ENCODE data around the gene CFAP141. TPM values are rescaled to one million over a fixed set of nuclear protein-coding genes. Genes with fewer than 3 reads are reported as not detected.
"Not testable (repeated sequence)": the region's sequence is repeated elsewhere in the genome, so short reads cannot be mapped to it uniquely, and the experiment has no call there.

The CFAP141 gene
- not detected for polyA plus RNA-seq (ENCODE audit: insufficient read length in 3 of 3)
- long read RNA-seq, donor 1 = 0 reads
- long read RNA-seq, donor 2 = 0 reads
- long read RNA-seq, donor 3 = 0 reads
- long read RNA-seq, donor 4 = 0 reads
- long read RNA-seq, donor 5 = 0 reads
- long read RNA-seq, donor 6 = 0 reads
- long read RNA-seq, donor 7 = 0 reads
- long read RNA-seq, donor 8 = 0 reads
- long read RNA-seq, donor 9 = 0 reads
- long read RNA-seq, donor 10 = 0 reads
- long read RNA-seq, donor 11 = 0 reads
- long read RNA-seq, donor 12 = 0 reads
- long read RNA-seq, donor 13 = 0 reads
- long read RNA-seq, donor 14 = 0 reads
- long read RNA-seq, donor 15 = 0 reads
- long read RNA-seq, donor 16 = 0 reads

GRCh38 chr1:154206196-154206595 lies at the start of gene CFAP141:
Gene CFAP141, minus strand, starts transcription at chr1:154206333. Its CDS starts 26 bp downstream, at chr1:154206307.
- no peak for DNase-seq

- DNase-seq = no peak
These were observed 47.5 kb upstream of the CFAP141 start for GRCh38 chr1:154253671-154254070.

- no peak for DNase-seq
These were observed 35.7 kb upstream of the CFAP141 start for GRCh38 chr1:154241703-154242351.

GRCh38 chr1:154240294-154240833 lies 34.2 kb upstream of the CFAP141 start:
- DNase-seq = no peak

GRCh38 chr1:154239491-154239890 lies 33.4 kb upstream of the CFAP141 start:
- no peak for DNase-seq

- no peak for DNase-seq
These were observed 31.9 kb upstream of the CFAP141 start for GRCh38 chr1:154237880-154238506.

GRCh38 chr1:154237435-154237834 lies 31.3 kb upstream of the CFAP141 start:
- DNase-seq = no peak

GRCh38 chr1:154236855-154237254 lies 30.7 kb upstream of the CFAP141 start:
- no peak for DNase-seq

GRCh38 chr1:154233127-154233526 lies 27.0 kb upstream of the CFAP141 start:
- DNase-seq = not testable (repeated sequence)

- DNase-seq = not testable (repeated sequence)
These were observed 25.0 kb upstream of the CFAP141 start for GRCh38 chr1:154231112-154231511.

- no peak for DNase-seq
These were observed 19.2 kb upstream of the CFAP141 start for GRCh38 chr1:154225370-154225769.

GRCh38 chr1:154223621-154224020 lies 17.5 kb upstream of the CFAP141 start:
- DNase-seq = no peak

- no peak for DNase-seq
These were observed 16.8 kb upstream of the CFAP141 start for GRCh38 chr1:154222918-154223317.

- no peak for DNase-seq
These were observed 16.4 kb upstream of the CFAP141 start for GRCh38 chr1:154222518-154222917.

- peak; percentile 44 for DNase-seq
These were observed 15.3 kb upstream of the CFAP141 start for GRCh38 chr1:154221278-154222001.

- no peak for DNase-seq
These were observed 14.8 kb upstream of the CFAP141 start for GRCh38 chr1:154220970-154221277.

GRCh38 chr1:154220071-154220969 lies 14.2 kb upstream of the CFAP141 start, which contains the start of gene UBAP2L:
Gene UBAP2L, plus strand, starts transcription at chr1:154220955. Its CDS starts 4,169 bp downstream, at chr1:154225124.
- DNase-seq = peak; percentile 99

- no peak for DNase-seq
These were observed 13.4 kb upstream of the CFAP141 start for GRCh38 chr1:154219541-154219940.

- no peak for DNase-seq
These were observed 12.4 kb upstream of the CFAP141 start for GRCh38 chr1:154218545-154218944.

- no peak for DNase-seq
These were observed 7.1 kb upstream of the CFAP141 start for GRCh38 chr1:154213274-154213673.

- no peak for DNase-seq
These were observed 6.0 kb upstream of the CFAP141 start for GRCh38 chr1:154212083-154212482.
